GM12878 (cell line): ENCODE data around the gene MAPK13. TPM values are rescaled to one million over a fixed set of nuclear protein-coding genes. Genes with fewer than 3 reads are reported as not detected.

Source experiments
- ATAC-seq: fragments of 200-7000 bp; cut with Tn5 transposase; 3 replicates; pipeline ENCODE4 v1.9.1; 2020; ENCODE audit warnings: mild to moderate bottlenecking, moderate library complexity
- BruUV-seq: library from RNA; stranded (reverse); fragments of 400-500 nt; replicated peaks from 2 replicates; lab custom pipeline; 2021; lab: Mats Ljungman, UMichigan
- CTCF ChIA-PET: fragments of 300-600 bp; sonication (Branson Sonifier 250); formaldehyde crosslinking; extraction: SDS; loops from one replicate; lab custom pipeline; 2021; ENCODE audit warnings: inconsistent platforms; lab: Yijun Ruan, JAX
- POLR2A ChIA-PET: fragments of 350-600 bp; formaldehyde crosslinking; extraction: SDS; loops from one replicate; lab custom pipeline; 2021; ENCODE audit warnings: inconsistent platforms; lab: Charles Lee
- RAD21 ChIA-PET: fragments of 300-600 bp; sonication (Branson Sonifier 250); formaldehyde crosslinking; loops from one replicate; lab custom pipeline; 2023; ENCODE audit warnings: antibody characterized with exemption; ENCODE audit not compliant: unreplicated experiment; lab: Charles Lee
- SMC1A ChIA-PET: fragments of 300-600 bp; sonication (Branson Sonifier 250); formaldehyde crosslinking; loops from one replicate; lab custom pipeline; 2023; ENCODE audit not compliant: unreplicated experiment, uncharacterized antibody; lab: Charles Lee
- DNase-seq: peaks from one replicate; pipeline ENCODE4 v3.0.0-alpha.2; 2011; ENCODE audit warnings: low read depth, low spot score
- FAIRE-seq: peaks from 3 replicates; lab custom pipeline; 2011; peaks lifted over from hg19 to GRCh38; lab: Jason Lieb, UNC
- H2AFZ ChIP-seq: 2 replicates; pipeline ENCODE4 v1.6.0; 2011; ENCODE audit warnings: low read depth, low read length, control low read depth; ENCODE audit not compliant: control insufficient read depth
- H3K27ac ChIP-seq: 2 replicates; pipeline ENCODE4 v1.5.1; 2011; ENCODE audit warnings: control low read depth; ENCODE audit not compliant: control insufficient read depth, insufficient read depth
- H3K27me3 ChIP-seq, 2 experiments: replicated peaks in 1 of 2; 2 replicates each; pipeline versions ENCODE4 v1.6.0 to v1.6.1; 2011; ENCODE audit warnings: low read length in 1 of 2; ENCODE audit not compliant: control insufficient read depth in 2 of 2, insufficient read depth in 2 of 2
- H3K36me3 ChIP-seq, 2 experiments: 2 replicates each; pipeline ENCODE4 v1.5.1; 2011; ENCODE audit warnings: low read length in 1 of 2; ENCODE audit not compliant: control insufficient read depth in 2 of 2, insufficient read depth in 2 of 2
- H3K4me1 ChIP-seq: 2 replicates; pipeline ENCODE4 v1.6.1; 2011; ENCODE audit warnings: mild to moderate bottlenecking, low read length, moderate library complexity, mixed read lengths; ENCODE audit not compliant: control insufficient read depth, insufficient read depth
- H3K4me2 ChIP-seq: 2 replicates; pipeline ENCODE4 v1.6.0; 2011; ENCODE audit warnings: control low read depth; ENCODE audit not compliant: control insufficient read depth, insufficient read depth
- H3K4me3 ChIP-seq: fragments of 200-600 bp; sonication (generic); 2 replicates; pipeline ENCODE4 v1.5.1; 2016
- H3K79me2 ChIP-seq: 2 replicates; pipeline ENCODE4 v1.6.0; 2011; ENCODE audit warnings: low read length; ENCODE audit not compliant: control insufficient read depth, insufficient read depth
- H3K9ac ChIP-seq: 2 replicates; pipeline ENCODE4 v1.8.0; 2011; ENCODE audit warnings: low read length, control low read depth, mixed read lengths; ENCODE audit not compliant: control insufficient read depth, insufficient read depth
- H3K9me3 ChIP-seq: replicated peaks from 3 replicates; pipeline ENCODE4 v1.5.1; 2011; ENCODE audit warnings: mild to moderate bottlenecking, low read length; ENCODE audit not compliant: control insufficient read depth, insufficient read depth
- H4K20me1 ChIP-seq: 2 replicates; pipeline ENCODE4 v1.6.0; 2011; ENCODE audit not compliant: control insufficient read depth, insufficient read depth
- CBX3 ChIP-seq: fragments of 200-600 bp; sonication (generic); IDR thresholded peaks from 2 replicates; pipeline ENCODE4 v1.6.1; 2016; ENCODE audit warnings: low read depth, borderline replicate concordance
- FOXK2 ChIP-seq: fragments of 450-650 bp; IDR thresholded peaks from 2 replicates; pipeline ENCODE4 v1.6.1; 2017; ENCODE audit warnings: mild to moderate bottlenecking, moderate library complexity
- NR2C2 ChIP-seq: IDR thresholded peaks from 2 replicates; pipeline ENCODE4 v1.6.1; 2011; ENCODE audit warnings: borderline replicate concordance, low read depth; ENCODE audit not compliant: control insufficient read depth, insufficient read length
- NR2F1 ChIP-seq: fragments of 450-650 bp; conservative IDR thresholded peaks from 2 replicates; pipeline ENCODE4 v1.6.1; 2017; ENCODE audit warnings: mild to moderate bottlenecking
- RAD21 ChIP-seq: IDR thresholded peaks from 2 replicates; pipeline ENCODE4 v1.6.1; 2011; ENCODE audit warnings: mild to moderate bottlenecking, low read depth, low read length, moderate library complexity; ENCODE audit not compliant: insufficient read depth
- SUZ12 ChIP-seq: fragments of 200-600 bp; sonication (generic); IDR thresholded peaks from one replicate; pipeline ENCODE4 v1.6.1; 2018; ENCODE audit warnings: antibody characterized with exemption, mild to moderate bottlenecking; ENCODE audit not compliant: unreplicated experiment
- ZBED1 ChIP-seq: IDR thresholded peaks from 2 replicates; pipeline ENCODE4 v1.6.1; 2016; ENCODE audit warnings: borderline replicate concordance
- ZNF207 ChIP-seq: fragments of 450-650 bp; IDR thresholded peaks from 2 replicates; pipeline ENCODE4 v1.6.1; 2014; ENCODE audit warnings: antibody characterized with exemption, mild to moderate bottlenecking, borderline replicate concordance
- WGBS: methylation state at CpG from one replicate; pipeline ENCODE4 v1.1.6; 2016; ENCODE audit warnings: low lambda C conversion rate; ENCODE audit not compliant: insufficient replicate concordance, insufficient coverage; ENCODE audit errors: missing lambda C conversion rate; 5-methylcytosine and 5-hydroxymethylcytosine counted together
- in situ Hi-C: fragments of 300-500 bp; cut with MboI; formaldehyde crosslinking; loops from 9 replicates; pipeline ENCODE4 v1.14.3; 2018; ENCODE audit warnings: mixed read lengths
- intact Hi-C: fragments of 100-400 bp; cut with micrococcal nuclease; formaldehyde crosslinking; loops from one replicate; pipeline ENCODE4 v1.14.2; 2022; ENCODE audit not compliant: unreplicated experiment
- polyA plus RNA-seq, 11 experiments: library from polyadenylated mRNA; depleted of rRNA in 4 of 11; unstranded in 6 of 11; stranded (reverse) in 5 of 11; fragments of >200 nt; fragmentation: Nextera tagmentation in 4 of 11; fragmentation: Illumina TruSeq in 1 of 11; extraction: Ambion mirVana in 4 of 11; extraction: Trizol in 1 of 11; gene quantifications; 1 replicate in 1 of 11; 2 replicates in 10 of 11; pipeline versions ENCODE4 v1.2.1 to v1.2.3, GENCODE V29; 2011 to 2016; ENCODE audit warnings: inconsistent platforms in 2 of 11, missing spikeins in 2 of 11, low read depth in 1 of 11
- total RNA-seq, 4 experiments: library from RNA; depleted of rRNA in 3 of 4; stranded (reverse); fragments of >200 nt in 3 of 4; fragmentation: Illumina TruSeq in 1 of 4; extraction: Trizol in 1 of 4; gene quantifications; 2 replicates each; pipeline versions ENCODE4 v1.2.1 to v1.2.3, GENCODE V29; 2013 to 2021
- TF ChIP-seq, protein P1 (sequence below): IDR thresholded peaks from 2 replicates; pipeline ENCODE4 v1.6.1; 2011; ENCODE audit warnings: low read depth, low read length, improper control_type of control experiment, borderline replicate concordance
- TF ChIP-seq, protein P2 (sequence below): fragments of 450-650 bp; IDR thresholded peaks from 2 replicates; pipeline ENCODE4 v1.6.1; 2017; ENCODE audit warnings: low read depth, mild to moderate bottlenecking, moderate library complexity
- TF ChIP-seq, protein P3 (sequence below): IDR thresholded peaks from 2 replicates; pipeline ENCODE4 v1.6.1; 2012; ENCODE audit warnings: low read depth, low read length, improper control_type of control experiment
- TF ChIP-seq, protein P4 (sequence below): fragments of 450-650 bp; IDR thresholded peaks from 2 replicates; pipeline ENCODE4 v1.6.1; 2018; ENCODE audit warnings: mild to moderate bottlenecking, low read depth, moderate library complexity; ENCODE audit not compliant: partially characterized antibody
- TF ChIP-seq, protein P5 (sequence below): fragments of 450-650 bp; IDR thresholded peaks from 2 replicates; pipeline ENCODE4 v1.6.1; 2016; ENCODE audit warnings: mild to moderate bottlenecking, moderate library complexity, borderline replicate concordance

The MAPK13 gene
- total and polyA plus RNA-seq, 10 of the 15 experiments (the other 5 are each of a cell fraction or from before 2014, with no cell fraction given), result 1.8 to 48.0 (median 37.5) TPM

DNA sequence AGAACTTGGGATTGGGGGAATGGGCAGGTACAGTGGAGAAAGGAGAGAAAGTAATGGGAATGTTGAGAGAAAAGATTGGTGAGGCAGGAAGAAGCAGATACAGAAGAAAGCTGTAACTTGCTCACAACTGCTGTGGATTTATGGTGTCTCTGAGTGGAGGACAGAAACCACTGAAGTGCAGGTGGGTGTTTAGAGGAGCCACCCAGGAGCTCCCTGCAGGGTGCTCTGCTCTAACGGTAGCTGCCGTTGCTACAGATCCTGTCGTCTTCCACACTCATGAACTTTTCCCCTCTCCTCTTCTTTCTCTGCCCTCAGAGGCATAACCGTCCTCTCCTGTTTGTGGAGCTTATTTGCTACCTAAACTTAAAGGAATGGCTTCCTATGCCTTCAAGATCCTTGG lies 27.5 kb upstream of the MAPK13 start:
- RAD21 ChIA-PET, result interaction anchor here (0.8 to 1.5 kb wide), 2 partner anchors 9 to 24 kb away, joined by 3 read pairs; no protein-coding TSS in a partner anchor
- 92% methylated on average over 4 of the region's 4 CpGs for WGBS
- no peaks in the 10 kb centered on the region for H3K79me2 ChIP-seq
- DNase-seq, result no peak
- in situ Hi-C loops, result no loop called here
- no peaks in the 10 kb centered on the region for H3K27me3 ChIP-seq
- H4K20me1 ChIP-seq, result no peaks in the 10 kb centered on the region
- CTCF ChIA-PET, result interaction anchor here (0.7 to 4.0 kb wide), 6 partner anchors 8 to 549 kb away, joined by 3 to 28 read pairs (median 4); partner anchors contain the start of gene MAPK14
- no peak overlapping the region for H3K27ac ChIP-seq
- H3K9ac ChIP-seq, result no peak overlapping the region
- H3K36me3 ChIP-seq, result peaks cover 3 to 13% of the 10 kb centered on the region in 2 experiments
- ATAC-seq, result no peak
- no peak overlapping the region for H2AFZ ChIP-seq
- POLR2A ChIA-PET, result no interaction called here
- no TSS peak for BruUV-seq
- intact Hi-C loops, result no loop called here
- no peaks in the 10 kb centered on the region for H3K9me3 ChIP-seq
- H3K4me3 ChIP-seq, result no peak overlapping the region
- no peak for FAIRE-seq
- SMC1A ChIA-PET, result interaction anchor here (2.2 to 2.7 kb wide), 2 partner anchors 7 to 10 kb away, joined by 8 to 14 read pairs; no protein-coding TSS in a partner anchor
- H3K4me1 ChIP-seq, result no peaks in the 10 kb centered on the region
- no peak overlapping the region for H3K4me2 ChIP-seq
- TF ChIP-seq, protein P1, sequence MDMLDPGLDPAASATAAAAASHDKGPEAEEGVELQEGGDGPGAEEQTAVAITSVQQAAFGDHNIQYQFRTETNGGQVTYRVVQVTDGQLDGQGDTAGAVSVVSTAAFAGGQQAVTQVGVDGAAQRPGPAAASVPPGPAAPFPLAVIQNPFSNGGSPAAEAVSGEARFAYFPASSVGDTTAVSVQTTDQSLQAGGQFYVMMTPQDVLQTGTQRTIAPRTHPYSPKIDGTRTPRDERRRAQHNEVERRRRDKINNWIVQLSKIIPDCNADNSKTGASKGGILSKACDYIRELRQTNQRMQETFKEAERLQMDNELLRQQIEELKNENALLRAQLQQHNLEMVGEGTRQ, result no peak
- TF ChIP-seq RAD21 (no peak), FOXK2 (no peak), ZNF207 (no peak), ZBED1 (no peak), SUZ12 (no peak), NR2C2 (no peak), NR2F1 (no peak), CBX3 (no peak)
- TF ChIP-seq, protein P2, sequence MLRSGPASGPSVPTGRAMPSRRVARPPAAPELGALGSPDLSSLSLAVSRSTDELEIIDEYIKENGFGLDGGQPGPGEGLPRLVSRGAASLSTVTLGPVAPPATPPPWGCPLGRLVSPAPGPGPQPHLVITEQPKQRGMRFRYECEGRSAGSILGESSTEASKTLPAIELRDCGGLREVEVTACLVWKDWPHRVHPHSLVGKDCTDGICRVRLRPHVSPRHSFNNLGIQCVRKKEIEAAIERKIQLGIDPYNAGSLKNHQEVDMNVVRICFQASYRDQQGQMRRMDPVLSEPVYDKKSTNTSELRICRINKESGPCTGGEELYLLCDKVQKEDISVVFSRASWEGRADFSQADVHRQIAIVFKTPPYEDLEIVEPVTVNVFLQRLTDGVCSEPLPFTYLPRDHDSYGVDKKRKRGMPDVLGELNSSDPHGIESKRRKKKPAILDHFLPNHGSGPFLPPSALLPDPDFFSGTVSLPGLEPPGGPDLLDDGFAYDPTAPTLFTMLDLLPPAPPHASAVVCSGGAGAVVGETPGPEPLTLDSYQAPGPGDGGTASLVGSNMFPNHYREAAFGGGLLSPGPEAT, result no peak
- TF ChIP-seq, protein P3, sequence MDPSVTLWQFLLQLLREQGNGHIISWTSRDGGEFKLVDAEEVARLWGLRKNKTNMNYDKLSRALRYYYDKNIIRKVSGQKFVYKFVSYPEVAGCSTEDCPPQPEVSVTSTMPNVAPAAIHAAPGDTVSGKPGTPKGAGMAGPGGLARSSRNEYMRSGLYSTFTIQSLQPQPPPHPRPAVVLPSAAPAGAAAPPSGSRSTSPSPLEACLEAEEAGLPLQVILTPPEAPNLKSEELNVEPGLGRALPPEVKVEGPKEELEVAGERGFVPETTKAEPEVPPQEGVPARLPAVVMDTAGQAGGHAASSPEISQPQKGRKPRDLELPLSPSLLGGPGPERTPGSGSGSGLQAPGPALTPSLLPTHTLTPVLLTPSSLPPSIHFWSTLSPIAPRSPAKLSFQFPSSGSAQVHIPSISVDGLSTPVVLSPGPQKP, result no peak
- TF ChIP-seq, protein P4, sequence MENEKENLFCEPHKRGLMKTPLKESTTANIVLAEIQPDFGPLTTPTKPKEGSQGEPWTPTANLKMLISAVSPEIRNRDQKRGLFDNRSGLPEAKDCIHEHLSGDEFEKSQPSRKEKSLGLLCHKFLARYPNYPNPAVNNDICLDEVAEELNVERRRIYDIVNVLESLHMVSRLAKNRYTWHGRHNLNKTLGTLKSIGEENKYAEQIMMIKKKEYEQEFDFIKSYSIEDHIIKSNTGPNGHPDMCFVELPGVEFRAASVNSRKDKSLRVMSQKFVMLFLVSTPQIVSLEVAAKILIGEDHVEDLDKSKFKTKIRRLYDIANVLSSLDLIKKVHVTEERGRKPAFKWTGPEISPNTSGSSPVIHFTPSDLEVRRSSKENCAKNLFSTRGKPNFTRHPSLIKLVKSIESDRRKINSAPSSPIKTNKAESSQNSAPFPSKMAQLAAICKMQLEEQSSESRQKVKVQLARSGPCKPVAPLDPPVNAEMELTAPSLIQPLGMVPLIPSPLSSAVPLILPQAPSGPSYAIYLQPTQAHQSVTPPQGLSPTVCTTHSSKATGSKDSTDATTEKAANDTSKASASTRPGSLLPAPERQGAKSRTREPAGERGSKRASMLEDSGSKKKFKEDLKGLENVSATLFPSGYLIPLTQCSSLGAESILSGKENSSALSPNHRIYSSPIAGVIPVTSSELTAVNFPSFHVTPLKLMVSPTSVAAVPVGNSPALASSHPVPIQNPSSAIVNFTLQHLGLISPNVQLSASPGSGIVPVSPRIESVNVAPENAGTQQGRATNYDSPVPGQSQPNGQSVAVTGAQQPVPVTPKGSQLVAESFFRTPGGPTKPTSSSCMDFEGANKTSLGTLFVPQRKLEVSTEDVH, result no peak
- TF ChIP-seq, protein P5, sequence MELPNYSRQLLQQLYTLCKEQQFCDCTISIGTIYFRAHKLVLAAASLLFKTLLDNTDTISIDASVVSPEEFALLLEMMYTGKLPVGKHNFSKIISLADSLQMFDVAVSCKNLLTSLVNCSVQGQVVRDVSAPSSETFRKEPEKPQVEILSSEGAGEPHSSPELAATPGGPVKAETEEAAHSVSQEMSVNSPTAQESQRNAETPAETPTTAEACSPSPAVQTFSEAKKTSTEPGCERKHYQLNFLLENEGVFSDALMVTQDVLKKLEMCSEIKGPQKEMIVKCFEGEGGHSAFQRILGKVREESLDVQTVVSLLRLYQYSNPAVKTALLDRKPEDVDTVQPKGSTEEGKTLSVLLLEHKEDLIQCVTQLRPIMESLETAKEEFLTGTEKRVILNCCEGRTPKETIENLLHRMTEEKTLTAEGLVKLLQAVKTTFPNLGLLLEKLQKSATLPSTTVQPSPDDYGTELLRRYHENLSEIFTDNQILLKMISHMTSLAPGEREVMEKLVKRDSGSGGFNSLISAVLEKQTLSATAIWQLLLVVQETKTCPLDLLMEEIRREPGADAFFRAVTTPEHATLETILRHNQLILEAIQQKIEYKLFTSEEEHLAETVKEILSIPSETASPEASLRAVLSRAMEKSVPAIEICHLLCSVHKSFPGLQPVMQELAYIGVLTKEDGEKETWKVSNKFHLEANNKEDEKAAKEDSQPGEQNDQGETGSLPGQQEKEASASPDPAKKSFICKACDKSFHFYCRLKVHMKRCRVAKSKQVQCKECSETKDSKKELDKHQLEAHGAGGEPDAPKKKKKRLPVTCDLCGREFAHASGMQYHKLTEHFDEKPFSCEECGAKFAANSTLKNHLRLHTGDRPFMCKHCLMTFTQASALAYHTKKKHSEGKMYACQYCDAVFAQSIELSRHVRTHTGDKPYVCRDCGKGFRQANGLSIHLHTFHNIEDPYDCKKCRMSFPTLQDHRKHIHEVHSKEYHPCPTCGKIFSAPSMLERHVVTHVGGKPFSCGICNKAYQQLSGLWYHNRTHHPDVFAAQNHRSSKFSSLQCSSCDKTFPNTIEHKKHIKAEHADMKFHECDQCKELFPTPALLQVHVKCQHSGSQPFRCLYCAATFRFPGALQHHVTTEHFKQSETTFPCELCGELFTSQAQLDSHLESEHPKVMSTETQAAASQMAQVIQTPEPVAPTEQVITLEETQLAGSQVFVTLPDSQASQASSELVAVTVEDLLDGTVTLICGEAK, result no peak
